ENCODE measurements around the gene CDC45. TPM values are rescaled to one million over a fixed set of nuclear protein-coding genes. Genes with fewer than 3 reads are reported as not detected.
"Not testable (repeated sequence)": the region's sequence is repeated elsewhere in the genome, so short reads cannot be mapped to it uniquely, and the experiment has no call there.

Gene CDC45
- 81.4 and 85.7 TPM in 2 replicates for total RNA-seq

- intact Hi-C loops (cut with micrococcal nuclease): loop anchor here (1.0 to 5.0 kb wide), 7 partner anchors 32 to 357 kb away; partner anchors contain the start of genes C22orf39, CLTCL1, DGCR2 and ESS2
Measured at GRCh38 chr22:19479355-19480172, at the start of gene CDC45. Gene CDC45, plus strand, starts transcription at chr22:19479920. Its CDS starts 49 bp downstream, at chr22:19479969.

DNA sequence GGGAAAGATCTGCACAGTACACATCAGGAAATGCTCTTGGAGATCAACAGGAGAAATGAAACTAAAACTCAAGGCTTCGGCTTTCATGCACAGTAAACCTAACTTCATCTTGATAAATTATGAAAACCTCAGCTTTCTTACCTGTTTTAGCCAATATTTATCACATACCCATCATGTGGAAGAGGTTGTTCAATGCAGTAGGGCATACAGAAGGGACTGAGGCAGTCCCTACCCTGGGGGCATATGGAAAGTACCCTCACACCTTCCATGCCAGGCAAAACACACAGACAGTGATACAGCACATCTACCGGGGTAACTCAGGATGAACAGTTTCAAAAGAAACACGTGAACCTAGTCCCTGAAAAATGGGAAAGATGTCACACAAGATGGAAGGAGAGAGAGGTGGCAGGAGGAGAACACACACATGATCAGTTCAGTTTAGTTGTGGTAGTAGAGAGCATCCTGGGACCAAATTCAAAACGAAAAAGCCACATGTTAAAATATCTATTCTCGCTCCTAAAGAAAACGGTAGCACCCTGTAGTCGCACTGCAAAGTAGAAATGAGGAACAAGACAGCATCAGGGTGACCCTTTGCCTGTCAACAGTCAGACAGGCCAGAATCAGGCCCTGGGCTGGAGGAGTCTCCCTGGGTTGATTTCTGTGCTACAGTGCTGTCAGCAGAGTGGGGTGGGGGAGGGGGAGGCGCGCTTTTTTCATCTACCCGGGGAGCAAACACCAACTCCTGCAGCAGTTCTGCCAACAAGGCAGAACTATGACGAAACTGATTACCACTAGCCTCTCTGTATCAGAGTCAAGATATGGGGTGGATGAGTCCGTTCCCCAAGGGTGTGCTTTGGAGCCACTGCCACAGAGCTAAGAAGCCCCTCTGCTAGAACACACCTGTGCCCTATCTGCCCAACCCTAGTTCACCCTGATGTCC, 49.5 kb upstream of the CDC45 start:
- intact Hi-C loops (cut with micrococcal nuclease): loop anchor here (1.0 to 5.0 kb wide), 2 partner anchors 11 to 138 kb away; partner anchors contain the start of gene CLTCL1

GRCh38 chr22:19430890-19431541, 48.7 kb upstream of the CDC45 start:
- intact Hi-C loops (cut with micrococcal nuclease): loop anchor here (1.0 to 5.0 kb wide), 2 partner anchors 12 to 139 kb away; partner anchors contain the start of gene CLTCL1

DNA sequence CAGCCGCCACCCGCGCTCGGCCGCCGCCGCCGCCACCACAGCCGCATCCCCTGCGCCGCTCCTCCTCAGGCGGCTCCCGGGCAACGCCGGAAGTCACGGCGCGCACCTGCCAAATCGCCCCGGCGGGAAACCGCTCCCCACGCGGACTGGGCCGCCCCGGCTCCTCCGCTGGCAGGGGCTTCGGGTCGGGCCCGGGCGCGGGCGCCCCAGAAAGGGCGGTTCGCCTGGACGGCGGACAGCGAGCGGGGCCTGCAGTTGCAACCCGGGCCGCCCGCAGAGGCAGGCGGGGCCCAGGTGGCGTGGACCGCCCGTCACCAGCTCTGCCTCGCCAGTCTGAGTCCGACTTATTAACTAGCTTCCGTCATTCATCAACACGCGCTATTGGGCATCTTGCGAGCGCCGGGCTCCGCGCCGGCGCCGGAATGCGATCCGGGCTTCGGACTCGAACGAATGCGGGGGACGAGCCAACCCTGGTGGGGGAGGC, 48.0 kb upstream of the CDC45 start, which contains the start of gene HIRA:
Gene HIRA (minus strand): TSS at position 85 of the 484 bp plus-strand sequence. CDS start 257 bp downstream, outside the sequence.
- intact Hi-C loops (cut with micrococcal nuclease): loop anchor here (1.0 to 5.0 kb wide), 4 partner anchors 16 to 253 kb away; partner anchors contain the start of genes C22orf39, CDC45, CLTCL1 and SLC25A1

DNA sequence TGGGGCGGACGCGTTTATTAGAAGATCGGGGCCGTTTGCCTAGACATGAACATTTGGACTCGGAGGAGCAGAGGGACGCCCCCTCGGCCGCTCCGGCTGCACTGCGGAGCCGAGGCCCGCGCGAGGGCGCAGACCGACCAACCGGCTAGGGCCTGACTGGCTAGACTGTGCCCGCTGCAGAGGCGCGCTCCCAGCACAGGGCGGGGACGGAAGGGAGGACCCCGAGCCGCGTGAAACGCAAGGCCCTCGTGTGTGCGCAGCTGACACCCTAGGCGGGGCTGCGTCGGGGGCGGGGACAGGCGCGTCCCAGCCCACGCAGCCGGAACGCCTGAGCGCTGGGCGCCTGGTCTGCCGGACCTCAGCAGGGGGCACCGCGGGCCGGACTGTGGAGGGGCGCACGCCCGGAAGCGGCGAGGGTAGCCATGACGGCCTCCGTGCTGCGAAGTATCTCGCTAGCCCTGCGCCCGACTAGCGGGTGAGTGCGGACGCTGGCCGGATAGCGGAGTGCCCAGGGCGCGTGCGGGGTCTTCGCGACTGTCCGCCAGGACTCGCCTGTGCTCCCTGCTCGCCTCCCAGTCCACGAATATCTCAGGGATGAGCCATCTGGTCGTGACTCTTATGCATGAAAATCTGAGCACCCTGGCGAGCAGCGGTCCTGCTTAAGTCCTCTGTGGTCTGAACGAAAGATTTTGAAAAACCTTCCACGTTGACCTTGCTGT, 47.4 kb upstream of the CDC45 start, which contains the start of gene MRPL40:
Gene MRPL40 (plus strand): TSS at position 413 of the 719 bp plus-strand sequence. CDS start 10 bp downstream, at position 423.
- intact Hi-C loops (cut with micrococcal nuclease): loop anchor here (1.0 to 5.0 kb wide), 4 partner anchors 15 to 253 kb away; partner anchors contain the start of genes C22orf39, CDC45, CLTCL1 and SLC25A1

DNA sequence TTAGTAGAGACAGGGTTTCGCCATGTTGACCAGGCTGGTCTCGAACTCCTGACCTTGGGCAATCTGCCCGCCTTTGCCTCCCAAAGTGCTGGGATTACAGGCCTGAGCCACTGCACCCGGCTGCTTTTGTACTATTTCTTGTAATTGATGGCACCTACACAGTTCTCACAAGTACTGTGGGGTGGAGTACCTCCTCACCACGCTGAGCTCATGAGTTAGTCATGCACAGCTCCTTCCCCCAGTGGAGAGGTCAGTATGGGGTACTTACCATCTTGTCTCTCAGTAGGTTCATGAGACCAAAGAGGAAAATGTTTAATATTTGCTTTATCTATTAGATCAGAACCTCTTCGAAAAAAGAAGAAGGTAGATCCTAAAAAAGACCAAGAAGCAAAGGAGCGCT, 45.3 kb upstream of the CDC45 start:
- intact Hi-C loops (cut with micrococcal nuclease): loop anchor here (5.0 kb wide), 1 partner anchor 142 kb away; the partner anchor contains the start of gene CLTCL1

- intact Hi-C loops (cut with micrococcal nuclease): loop anchor here (5.0 kb wide), 1 partner anchor 143 kb away; the partner anchor contains the start of gene CLTCL1
Measured at GRCh38 chr22:19434829-19435580, 44.7 kb upstream of the CDC45 start.

- intact Hi-C loops (cut with micrococcal nuclease): not testable (repeated sequence)
Measured at GRCh38 chr22:19436444-19437161, 43.1 kb upstream of the CDC45 start.

DNA sequence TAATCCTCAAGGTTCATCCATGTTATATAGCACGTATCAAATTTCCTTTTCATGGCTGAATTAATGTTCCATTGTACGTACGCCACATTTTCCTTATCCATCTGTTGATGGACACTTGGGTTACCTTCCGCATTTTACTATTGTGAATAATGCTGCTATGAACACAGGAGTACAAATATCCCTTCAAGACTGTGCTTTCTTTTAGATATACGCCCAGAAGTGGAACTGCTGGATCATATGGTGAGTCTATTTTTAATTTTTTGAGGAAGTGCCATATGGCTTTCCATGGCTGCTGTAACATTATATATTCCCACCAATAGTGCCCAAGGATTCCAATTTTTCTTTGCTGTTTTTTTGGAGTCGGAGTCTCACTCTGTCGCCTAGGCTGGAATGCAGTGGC, 41.4 kb upstream of the CDC45 start:
- intact Hi-C loops (cut with micrococcal nuclease): no loop called here

GRCh38 chr22:19440411-19441195, 39.1 kb upstream of the CDC45 start:
- intact Hi-C loops (cut with micrococcal nuclease): loop anchor here (10.0 kb wide), 1 partner anchor 414 kb away; the partner anchor contains the start of genes GNB1L and RTL10

- intact Hi-C loops (cut with micrococcal nuclease): loop anchor here (10.0 kb wide), 1 partner anchor 413 kb away; the partner anchor contains the start of genes GNB1L and RTL10
Measured at GRCh38 chr22:19442166-19442565, 37.6 kb upstream of the CDC45 start.

DNA sequence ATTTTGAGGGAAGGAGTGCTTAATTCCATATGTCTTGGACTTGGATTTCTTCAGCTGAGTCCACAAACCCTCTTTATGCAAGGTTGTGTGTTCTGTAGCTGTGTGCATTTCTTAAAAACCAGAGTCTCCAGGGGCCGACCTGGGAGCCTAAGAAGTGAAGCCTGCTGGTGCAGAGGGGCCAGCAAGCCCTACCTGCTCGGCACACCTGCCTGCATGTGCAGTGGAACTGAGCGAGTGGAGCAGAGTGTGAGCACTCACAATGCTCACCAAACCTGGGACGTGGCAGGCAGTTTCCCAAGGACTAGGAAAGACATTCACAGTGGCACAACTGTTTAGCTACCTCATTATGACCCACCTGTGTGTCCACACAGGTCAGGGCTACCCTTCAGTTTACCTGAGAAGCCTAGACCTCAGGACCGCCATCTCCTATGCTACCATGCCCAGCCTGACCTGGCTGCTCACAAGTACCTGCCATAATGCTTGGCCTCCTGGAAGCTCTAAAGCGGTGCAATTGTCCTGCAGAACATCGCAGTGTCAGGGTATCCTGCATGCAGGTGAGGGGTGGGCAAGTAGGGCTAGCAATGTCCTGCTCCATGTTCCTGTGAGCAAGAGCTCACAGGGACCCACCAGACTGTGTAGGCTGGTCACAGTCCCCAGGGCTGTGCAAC, 36.0 kb upstream of the CDC45 start:
- intact Hi-C loops (cut with micrococcal nuclease): loop anchor here (10.0 kb wide), 1 partner anchor 411 kb away; the partner anchor contains the start of genes GNB1L and RTL10

DNA sequence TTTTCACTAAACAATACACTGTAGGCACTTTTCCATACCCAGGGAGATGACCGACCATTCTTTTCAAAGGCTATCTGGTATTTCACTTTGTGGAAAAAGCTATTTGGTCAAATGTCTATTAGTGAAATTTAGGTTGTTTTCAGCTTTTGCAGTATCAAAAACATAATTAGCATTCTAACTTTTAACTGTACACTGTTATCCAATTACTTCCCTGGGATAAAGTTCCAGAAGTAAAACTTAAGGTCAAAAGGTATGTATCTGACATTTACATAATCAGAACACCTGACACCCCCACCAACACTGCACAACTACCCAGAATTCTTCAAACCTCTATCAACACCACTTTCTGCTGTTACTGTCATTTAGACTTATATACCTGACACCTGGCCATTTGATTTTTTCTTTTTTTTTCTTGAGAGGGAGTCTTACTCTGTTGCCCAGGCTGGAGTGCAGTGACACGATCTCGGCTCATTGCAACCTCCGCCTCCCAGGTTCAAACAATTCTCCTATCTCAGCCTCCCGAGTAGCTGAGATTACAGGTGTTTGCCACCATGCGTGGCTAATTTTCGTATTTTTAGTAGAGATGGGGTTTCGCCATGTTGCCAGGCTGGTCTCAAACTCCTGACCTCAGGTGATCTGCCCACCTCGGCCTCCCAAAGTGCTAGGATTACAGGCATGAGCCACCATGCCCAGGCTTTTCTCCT, 34.3 kb upstream of the CDC45 start:
- intact Hi-C loops (cut with micrococcal nuclease): loop anchor here (10.0 kb wide), 1 partner anchor 409 kb away; the partner anchor contains the start of genes GNB1L and RTL10

DNA sequence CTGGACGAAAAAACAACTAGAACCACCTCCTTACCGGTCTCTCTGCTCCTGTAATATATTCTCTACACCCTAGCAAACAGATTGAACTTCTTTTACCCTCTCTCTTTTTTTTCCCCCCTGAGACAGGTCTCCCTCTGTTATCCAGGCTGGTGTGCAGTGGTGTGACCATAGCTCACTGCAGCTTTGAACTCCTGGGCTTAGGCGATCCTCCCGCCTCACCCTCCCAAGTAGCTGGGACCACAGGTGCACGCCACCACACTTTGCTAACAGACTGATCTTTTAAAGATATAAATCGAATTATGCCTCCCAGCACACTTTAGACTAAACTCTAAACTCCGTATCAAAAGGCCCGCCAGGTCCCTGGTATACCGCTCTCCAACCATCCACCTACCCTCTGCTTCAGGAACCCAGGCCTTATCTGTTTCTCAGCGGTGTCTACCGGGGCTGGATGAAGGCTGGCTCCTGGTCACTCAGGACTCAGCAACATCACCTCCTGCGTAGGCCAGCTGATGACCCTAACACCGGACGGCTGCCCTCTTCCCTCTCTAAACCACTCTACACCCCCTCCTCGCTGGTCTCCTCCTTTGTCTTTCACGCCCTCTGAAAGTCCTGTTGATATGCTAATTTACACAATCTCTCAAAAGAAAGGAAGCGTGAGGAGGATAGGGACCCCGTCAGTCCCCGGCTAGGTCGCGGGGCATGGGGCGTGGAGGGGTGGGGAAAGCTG, 33.0 kb upstream of the CDC45 start:
- intact Hi-C loops (cut with micrococcal nuclease): loop anchor here (1.0 to 10.0 kb wide), 5 partner anchors 14 to 408 kb away; partner anchors contain the start of genes CDC45, ESS2, GNB1L and MRPL40

Measured in T-helper 2 cell treated with Interferon-gamma antibody and Interleukin-4, amounts not matched to agents 100 ng/mL and 5 ng/mL, for 36 hours (primary cell).